Pancreas (tissue), 10 donors: Measurements from ENCODE around the gene EVC2. TPM values are rescaled to one million over a fixed set of nuclear protein-coding genes. Genes with fewer than 3 reads are reported as not detected.

Experiments
- ATAC-seq, 4 donors: fragments of 200-7000 bp; cut with Tn5 transposase; one replicate each; pipeline versions ENCODE4 v1.8.0 to v1.9.1; 2020; ENCODE audit warnings: mild to moderate bottlenecking in 4 of 4, moderate library complexity in 4 of 4
- DNase-seq, 6 donors: peaks; one replicate each; pipeline ENCODE4 v3.0.0-alpha.2; 2020
- FAIRE-seq: peaks from 2 replicates; lab custom pipeline; 2012; peaks lifted over from hg19 to GRCh38; lab: Jason Lieb, UNC
- H3K27ac ChIP-seq, 4 donors: fragments of 200-600 bp; sonication (generic); 1 replicate in 3 of 4; 2 replicates in 1 of 4; pipeline versions ENCODE4 v1.5.0 to v1.8.0; 2020
- H3K27me3 ChIP-seq, 4 donors: fragments of 200-600 bp; one replicate each; pipeline ENCODE4 v1.8.0; 2021
- H3K36me3 ChIP-seq, 3 donors: fragments of 200-600 bp; sonication (generic) in 1 of 3; one replicate each; pipeline versions ENCODE4 v1.5.0 to v1.8.0; 2020 to 2021
- H3K4me1 ChIP-seq, 3 donors: fragments of 200-600 bp; one replicate each; pipeline ENCODE4 v1.8.0; 2021
- H3K4me3 ChIP-seq, 4 donors: fragments of 200-600 bp; sonication (generic) in 2 of 4; one replicate each; pipeline versions ENCODE4 v1.5.0 to v1.8.0; 2020 to 2021
- H3K9me3 ChIP-seq, 4 donors: fragments of 200-600 bp; one replicate each; pipeline ENCODE4 v1.8.0; 2021
- CTCF ChIP-seq, 4 donors: fragments of 200-600 bp; sonication (generic) in 3 of 4; IDR thresholded peaks; one replicate each; pipeline versions ENCODE4 v1.5.0 to v1.8.0; 2021; ENCODE audit warnings: antibody characterized with exemption in 4 of 4
- WGBS, 2 donors: extraction: QIAGEN DNeasy Blood & Tissue Kit; methylation state at CpG; one replicate each; pipeline ENCODE4 v1.1.7; 2013; 5-methylcytosine and 5-hydroxymethylcytosine counted together
- intact Hi-C, 3 donors: fragments of 100-400 bp; cut with DNase I; formaldehyde crosslinking; loops; one replicate each; pipeline versions ENCODE4 v1.11.1 to v1.14.2; 2022
- polyA plus RNA-seq, 2 donors: library from polyadenylated mRNA; stranded (reverse); fragments of 200-250 nt; gene quantifications; one replicate each; pipeline ENCODE4 v1.2.3, GENCODE V29; 2013
- total RNA-seq, 6 donors: library from RNA; stranded (reverse); fragmentation: NEBNext Ultra II Directional in 4 of 6; extraction: Animal tissue kit (Norgen Biotek cat#: 25700) in 4 of 6; gene quantifications; one replicate each; pipeline versions ENCODE4 v1.2.1 to v1.2.4, GENCODE V29; 2021 to 2023
- donor health status: healthy with polysubstance abuse.
- donor health status: DM: no; HTN: no; CAD: no; lungs with moderate emphysema.
- donor health status: DM: no; HTN: no; CAD: no.
- donor health status: control.
- donor health status: control.
- donor health status: Bipolar disorder and iron deficiency.
- donor health status: DM: yes; HTN: yes; CAD: no.
- donor health status: DM: no; HTN: no; CAD: no.
- donor health status: DM: no; HTN: no; CAD: no.
- donor health status: DM: yes; HTN: yes; CAD: no.

The EVC2 gene
- total and polyA plus RNA-seq, 8 donors: 1.2 to 4.2 (median 1.9) TPM

- 46 to 53% methylated on average over 4 of the region's 4 CpGs for WGBS, 2 donors
- TF ChIP-seq CTCF (IDR thresholded peaks at IDR 0.05): no peak
- ATAC-seq (peak in 3 of 4 donors; percentile 80 to 85 (median 84)), FAIRE-seq (no peak), DNase-seq (peak in 1 of 6 donors; percentile 26)
- H3K9me3 ChIP-seq: no peaks in the 10 kb centered on the region
- H3K27me3 ChIP-seq: no peaks in the 10 kb centered on the region
- peaks cover 0 to 3% (median 0%) of the 10 kb centered on the region in 3 donors for H3K4me1 ChIP-seq
- peak overlapping the region in 1 of 4 donors; percentile 12 for H3K27ac ChIP-seq
- H3K4me3 ChIP-seq: no peak overlapping the region
- H3K36me3 ChIP-seq: no peaks in the 10 kb centered on the region
- intact Hi-C loops: no loop called here
These were observed 14.0 kb upstream of the EVC2 start for GRCh38 chr4:5722328-5722727.

- H3K4me1 ChIP-seq: peaks cover 0 to 3% (median 0%) of the 10 kb centered on the region in 3 donors
- no peak for FAIRE-seq
- H3K9me3 ChIP-seq: no peaks in the 10 kb centered on the region
- peak overlapping the region in 1 of 4 donors; percentile 12 for H3K27ac ChIP-seq
- TF ChIP-seq CTCF (IDR thresholded peaks at IDR 0.05): no peak
- DNase-seq: no peak
- intact Hi-C loops: no loop called here
- WGBS, 2 donors: 61 to 67% methylated on average over 5 of the region's 5 CpGs
- H3K36me3 ChIP-seq: no peaks in the 10 kb centered on the region
- ATAC-seq: no peak
- H3K27me3 ChIP-seq: no peaks in the 10 kb centered on the region
- H3K4me3 ChIP-seq: no peak overlapping the region
These were observed 13.6 kb upstream of the EVC2 start for GRCh38 chr4:5721923-5722322.

- TF ChIP-seq CTCF (IDR thresholded peaks at IDR 0.05): no peak
- ATAC-seq (no peak), FAIRE-seq (no peak), DNase-seq (no peak)
- no peaks in the 10 kb centered on the region for H3K9me3 ChIP-seq
- WGBS, 2 donors: 76 to 87% methylated on average over 3 of the region's 3 CpGs
- no peak overlapping the region for H3K4me3 ChIP-seq
- H3K27ac ChIP-seq: no peak overlapping the region
- intact Hi-C loops: no loop called here
- no peaks in the 10 kb centered on the region for H3K27me3 ChIP-seq
- H3K4me1 ChIP-seq: peaks cover 0 to 3% (median 0%) of the 10 kb centered on the region in 3 donors
- H3K36me3 ChIP-seq: no peaks in the 10 kb centered on the region
These were observed 12.6 kb upstream of the EVC2 start for GRCh38 chr4:5720980-5721379.

GRCh38 chr4:5720157-5720850 lies 11.9 kb upstream of the EVC2 start:
- 73 to 82% methylated on average over 16 of the region's 16 CpGs for WGBS, 2 donors
- intact Hi-C loops: no loop called here
- no peak for TF ChIP-seq CTCF (IDR thresholded peaks at IDR 0.05)
- H3K9me3 ChIP-seq: no peaks in the 10 kb centered on the region
- peaks cover 0 to 3% (median 0%) of the 10 kb centered on the region in 3 donors for H3K4me1 ChIP-seq
- ATAC-seq: no peak
- no peaks in the 10 kb centered on the region for H3K36me3 ChIP-seq
- no peak overlapping the region for H3K27ac ChIP-seq
- H3K4me3 ChIP-seq: no peak overlapping the region
- H3K27me3 ChIP-seq: no peaks in the 10 kb centered on the region
- DNase-seq: no peak
- no peak for FAIRE-seq
